Neuronal stem cell (in vitro differentiated cells): ENCODE data around the gene CYP1A2.

Experiments
- DNase-seq: peaks from one replicate; pipeline ENCODE4 v3.0.0-alpha.2; 2013; ENCODE audit warnings: low spot score
- H2AFZ ChIP-seq: one replicate; pipeline ENCODE4 v1.6.1; 2013; ENCODE audit warnings: mild to moderate bottlenecking, low read length, inconsistent platforms
- H2AK5ac ChIP-seq: 2 replicates; pipeline ENCODE4 v1.6.1; 2013; ENCODE audit warnings: low read depth, mild to moderate bottlenecking, inconsistent platforms, low read length, moderate library complexity, mixed read lengths
- H2BK120ac ChIP-seq: 2 replicates; pipeline ENCODE4 v1.6.1; 2013; ENCODE audit warnings: low read depth, mild to moderate bottlenecking, inconsistent platforms, low read length, moderate library complexity, mixed read lengths
- H2BK12ac ChIP-seq: one replicate; pipeline ENCODE4 v1.6.1; 2013; ENCODE audit warnings: low read length, inconsistent platforms
- H2BK15ac ChIP-seq: 2 replicates; pipeline ENCODE4 v1.6.1; 2013; ENCODE audit warnings: mild to moderate bottlenecking, low read length, inconsistent platforms, mixed read lengths
- H2BK5ac ChIP-seq: one replicate; pipeline ENCODE4 v1.6.1; 2013; ENCODE audit warnings: inconsistent platforms, mild to moderate bottlenecking, low read length, moderate library complexity
- H3K14ac ChIP-seq: one replicate; pipeline ENCODE4 v1.6.1; 2013; ENCODE audit warnings: low read length, inconsistent platforms
- H3K18ac ChIP-seq: 2 replicates; pipeline ENCODE4 v1.6.1; 2013; ENCODE audit warnings: low read length, inconsistent platforms
- H3K23ac ChIP-seq: 2 replicates; pipeline ENCODE4 v1.6.1; 2013; ENCODE audit warnings: low read depth, mild to moderate bottlenecking, mixed read lengths, low read length, inconsistent platforms; ENCODE audit not compliant: poor library complexity
- H3K27ac ChIP-seq: replicated peaks from 3 replicates; pipeline ENCODE4 v1.5.1; 2013; ENCODE audit warnings: low read length, inconsistent platforms
- H3K27me3 ChIP-seq, 3 experiments: 2 replicates each; pipeline ENCODE4 v1.6.1; 2013; ENCODE audit warnings: low read length in 3 of 3, mild to moderate bottlenecking in 2 of 3, inconsistent platforms in 1 of 3, low read depth in 1 of 3, mixed read lengths in 1 of 3, moderate library complexity in 1 of 3; ENCODE audit not compliant: control insufficient read depth in 3 of 3, insufficient read depth in 3 of 3
- H3K36me3 ChIP-seq, 2 donors: replicated peaks in 1 of 2; 2 replicates each; pipeline ENCODE4 v1.6.1; 2013; ENCODE audit warnings: low read length in 2 of 2; ENCODE audit not compliant: control insufficient read depth in 2 of 2, insufficient read depth in 2 of 2
- H3K4ac ChIP-seq: 2 replicates; pipeline ENCODE4 v1.6.1; 2013; ENCODE audit warnings: inconsistent platforms, mild to moderate bottlenecking, low read length, moderate library complexity
- H3K4me1 ChIP-seq, 2 donors: 1 replicate in 1 of 2; 2 replicates in 1 of 2; pipeline ENCODE4 v1.6.1; 2013; ENCODE audit warnings: low read length in 2 of 2, low read depth in 1 of 2; ENCODE audit not compliant: control insufficient read depth in 2 of 2, insufficient read depth in 1 of 2
- H3K4me2 ChIP-seq: one replicate; pipeline ENCODE4 v1.6.1; 2013; ENCODE audit warnings: mild to moderate bottlenecking, low read length, inconsistent platforms; ENCODE audit not compliant: insufficient read depth, poor library complexity, severe bottlenecking
- H3K4me3 ChIP-seq, 2 donors: 2 replicates each; pipeline ENCODE4 v1.5.1; 2013; ENCODE audit warnings: low read length in 2 of 2, mild to moderate bottlenecking in 2 of 2, inconsistent platforms in 1 of 2, moderate library complexity in 1 of 2
- H3K79me1 ChIP-seq: one replicate; pipeline ENCODE4 v1.6.1; 2013; ENCODE audit warnings: low read depth, mild to moderate bottlenecking, inconsistent platforms, low read length, moderate library complexity
- H3K9ac ChIP-seq: one replicate; pipeline ENCODE4 v1.6.1; 2013; ENCODE audit warnings: mild to moderate bottlenecking, low read depth, low read length, inconsistent platforms; ENCODE audit not compliant: poor library complexity
- H3K9me3 ChIP-seq, 2 donors: replicated peaks in 1 of 2; 2 replicates each; pipeline versions ENCODE3 to v1.6.1; 2013; ENCODE audit warnings: low read length in 2 of 2, mild to moderate bottlenecking in 2 of 2, inconsistent platforms in 1 of 2, low read depth in 1 of 2, mixed read lengths in 1 of 2, moderate library complexity in 1 of 2; ENCODE audit not compliant: control insufficient read depth in 2 of 2, insufficient read depth in 1 of 2
- H4K8ac ChIP-seq: one replicate; pipeline ENCODE4 v1.6.1; 2013; ENCODE audit warnings: low read depth, mild to moderate bottlenecking, inconsistent platforms, low read length, moderate library complexity
- H4K91ac ChIP-seq: one replicate; pipeline ENCODE4 v1.6.1; 2013; ENCODE audit warnings: low read length, low read depth, mild to moderate bottlenecking, inconsistent platforms; ENCODE audit not compliant: poor library complexity
- WGBS, 2 donors: extraction: QIAGEN DNeasy Blood & Tissue Kit; methylation state at CpG; one replicate each; pipeline ENCODE4 v1.1.7; 2013; ENCODE audit warnings: missing lambda C conversion rate in 2 of 2, mixed read lengths in 1 of 2; ENCODE audit not compliant: insufficient read length in 2 of 2, insufficient replicate concordance in 1 of 2; ENCODE audit errors: extremely low coverage in 2 of 2; 5-methylcytosine and 5-hydroxymethylcytosine counted together

CYP1A2 gene

GRCh38 chr15:74712311-74712710, 36.3 kb upstream of the CYP1A2 start:
- no CpG with 5 or more reads among the region's 3 CpGs for WGBS, 2 donors
- Histone ChIP-seq H3K4me2 (no peak overlapping the region), H3K27me3 (peaks cover 0 to 23% (median 1%) of the 10 kb centered on the region in 3 experiments)

DNA sequence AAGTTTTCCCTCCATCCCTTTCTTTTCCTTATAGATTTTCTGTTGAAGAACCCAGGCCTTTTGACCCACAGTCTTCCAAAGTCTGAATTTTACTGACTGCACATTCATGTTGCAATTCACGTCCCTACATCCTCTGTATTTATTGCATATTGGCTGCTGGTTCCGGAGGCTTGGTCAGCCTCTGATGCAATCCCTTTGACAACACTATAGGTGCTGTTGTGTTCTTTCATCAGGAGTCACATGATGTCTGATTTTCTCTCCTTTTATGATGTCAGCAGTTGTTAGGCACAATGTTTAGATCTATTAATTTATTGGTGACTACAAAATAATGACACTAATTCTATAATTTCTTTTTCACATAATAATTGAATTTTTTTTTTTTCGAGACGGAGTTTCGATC, 32.0 kb upstream of the CYP1A2 start:
- Histone ChIP-seq H3K9ac (no peak overlapping the region), H3K4me3 (no peak overlapping the region), H2BK120ac (no peak overlapping the region), H3K79me1 (no peaks in the 10 kb centered on the region), H3K4me2 (no peak overlapping the region), H3K23ac (no peak overlapping the region), H3K9me3 (no peaks in the 10 kb centered on the region), H3K4ac (no peak overlapping the region), H4K8ac (no peak overlapping the region), H4K91ac (no peak overlapping the region), H3K27ac (no peak overlapping the region), H3K27me3 (peaks cover 0 to 6% (median 0%) of the 10 kb centered on the region in 3 experiments), H3K14ac (no peak overlapping the region), H3K36me3 (no peaks in the 10 kb centered on the region), H3K18ac (no peak overlapping the region), H3K4me1 (no peaks in the 10 kb centered on the region), H2BK15ac (no peak overlapping the region), H2BK12ac (no peak overlapping the region), H2BK5ac (no peak overlapping the region), H2AFZ (no peak overlapping the region), H2AK5ac (no peak overlapping the region)
- no peak for DNase-seq
- no CpG with 5 or more reads among the region's 5 CpGs for WGBS, 2 donors

More at GRCh38 chr15:74712311-74712710, 36.3 kb upstream of the CYP1A2 start:
- no peak overlapping the region for H3K4ac ChIP-seq
- no peak overlapping the region for H3K4me3 ChIP-seq
- H3K79me1 ChIP-seq: no peaks in the 10 kb centered on the region
- H3K18ac ChIP-seq: no peak overlapping the region
- H4K8ac ChIP-seq: no peak overlapping the region
- no peak overlapping the region for H2BK15ac ChIP-seq
- H3K14ac ChIP-seq: no peak overlapping the region
- no peak overlapping the region for H2BK5ac ChIP-seq
- no peaks in the 10 kb centered on the region for H3K4me1 ChIP-seq
- no peaks in the 10 kb centered on the region for H3K9me3 ChIP-seq
- DNase-seq: no peak
- H4K91ac ChIP-seq: no peak overlapping the region
- no peak overlapping the region for H3K9ac ChIP-seq
- H3K36me3 ChIP-seq: no peaks in the 10 kb centered on the region
- H2AK5ac ChIP-seq: no peak overlapping the region
- H2BK12ac ChIP-seq: no peak overlapping the region
- H2AFZ ChIP-seq: no peak overlapping the region
- no peak overlapping the region for H3K27ac ChIP-seq
- no peak overlapping the region for H3K23ac ChIP-seq
- H2BK120ac ChIP-seq: no peak overlapping the region

GRCh38 chr15:74722591-74722990, 26.1 kb upstream of the CYP1A2 start:
- H3K27ac ChIP-seq: no peak overlapping the region
- H3K9ac ChIP-seq: no peak overlapping the region
- H3K79me1 ChIP-seq: no peaks in the 10 kb centered on the region
- no peak overlapping the region for H4K91ac ChIP-seq
- no peak overlapping the region for H3K4me2 ChIP-seq
- peak overlapping the region; percentile 82 for H3K23ac ChIP-seq
- no peaks in the 10 kb centered on the region for H3K36me3 ChIP-seq
- peaks cover 0 to 12% (median 8%) of the 10 kb centered on the region in 3 experiments for H3K27me3 ChIP-seq
- peak overlapping the region; percentile 76 for H2BK15ac ChIP-seq
- no peak overlapping the region for H3K4ac ChIP-seq
- DNase-seq: no peak
- no CpG with 5 or more reads among the region's 13 CpGs for WGBS, 2 donors
- no peak overlapping the region for H2BK5ac ChIP-seq
- H2BK12ac ChIP-seq: peak overlapping the region; percentile 61
- H3K4me3 ChIP-seq: no peak overlapping the region
- H3K14ac ChIP-seq: no peak overlapping the region
- H4K8ac ChIP-seq: no peak overlapping the region
- no peak overlapping the region for H2AFZ ChIP-seq
- peak overlapping the region; percentile 32 for H3K18ac ChIP-seq
- H2AK5ac ChIP-seq: peak overlapping the region; percentile 48
- no peak overlapping the region for H2BK120ac ChIP-seq
- H3K4me1 ChIP-seq: peaks cover 2 to 11% of the 10 kb centered on the region in 2 donors
- peaks cover 4% of the 10 kb centered on the region in 2 donors for H3K9me3 ChIP-seq

- H3K79me1 ChIP-seq: no peaks in the 10 kb centered on the region
- H3K4me2 ChIP-seq: no peak overlapping the region
These were observed 25.5 kb upstream of the CYP1A2 start for GRCh38 chr15:74723187-74723586.

More at GRCh38 chr15:74723187-74723586, 25.5 kb upstream of the CYP1A2 start:
- Histone ChIP-seq H2AK5ac (no peak overlapping the region), H3K23ac (no peak overlapping the region), H2AFZ (no peak overlapping the region), H3K18ac (no peak overlapping the region), H3K14ac (no peak overlapping the region), H2BK12ac (no peak overlapping the region), H2BK120ac (no peak overlapping the region), H3K4me3 (no peak overlapping the region), H2BK15ac (no peak overlapping the region), H3K9me3 (peaks cover 8 to 9% of the 10 kb centered on the region in 2 donors), H3K36me3 (no peaks in the 10 kb centered on the region), H3K4ac (no peak overlapping the region), H3K27me3 (peaks cover 0 to 12% (median 8%) of the 10 kb centered on the region in 3 experiments), H2BK5ac (no peak overlapping the region), H3K27ac (no peak overlapping the region), H4K8ac (no peak overlapping the region), H3K9ac (no peak overlapping the region), H3K4me1 (peaks cover 2 to 11% of the 10 kb centered on the region in 2 donors), H4K91ac (no peak overlapping the region)
- no CpG with 5 or more reads among the region's 1 CpG for WGBS, 2 donors
- no peak for DNase-seq
